ENCODE results near the gene PRR5L.

DNA sequence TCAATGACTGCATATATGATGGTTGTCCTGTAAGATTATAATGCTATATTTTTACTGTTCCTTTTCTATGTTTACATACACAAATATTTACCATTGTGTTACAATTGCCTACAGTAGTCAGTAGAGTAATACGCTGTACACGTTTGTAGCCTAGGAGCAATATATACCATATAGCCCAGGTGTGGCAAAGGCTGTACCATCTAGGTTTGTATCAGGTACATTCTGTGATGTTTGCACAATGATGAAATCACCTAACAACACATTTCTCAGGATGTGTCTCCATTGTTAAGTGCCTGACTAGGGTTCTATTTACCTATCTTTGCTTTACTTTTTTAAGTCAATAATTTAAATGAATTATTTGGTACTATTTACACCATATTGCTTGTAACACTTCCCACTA is 21.9 kb downstream of the PRR5L start:
- TF ChIP-seq, protein P1, sequence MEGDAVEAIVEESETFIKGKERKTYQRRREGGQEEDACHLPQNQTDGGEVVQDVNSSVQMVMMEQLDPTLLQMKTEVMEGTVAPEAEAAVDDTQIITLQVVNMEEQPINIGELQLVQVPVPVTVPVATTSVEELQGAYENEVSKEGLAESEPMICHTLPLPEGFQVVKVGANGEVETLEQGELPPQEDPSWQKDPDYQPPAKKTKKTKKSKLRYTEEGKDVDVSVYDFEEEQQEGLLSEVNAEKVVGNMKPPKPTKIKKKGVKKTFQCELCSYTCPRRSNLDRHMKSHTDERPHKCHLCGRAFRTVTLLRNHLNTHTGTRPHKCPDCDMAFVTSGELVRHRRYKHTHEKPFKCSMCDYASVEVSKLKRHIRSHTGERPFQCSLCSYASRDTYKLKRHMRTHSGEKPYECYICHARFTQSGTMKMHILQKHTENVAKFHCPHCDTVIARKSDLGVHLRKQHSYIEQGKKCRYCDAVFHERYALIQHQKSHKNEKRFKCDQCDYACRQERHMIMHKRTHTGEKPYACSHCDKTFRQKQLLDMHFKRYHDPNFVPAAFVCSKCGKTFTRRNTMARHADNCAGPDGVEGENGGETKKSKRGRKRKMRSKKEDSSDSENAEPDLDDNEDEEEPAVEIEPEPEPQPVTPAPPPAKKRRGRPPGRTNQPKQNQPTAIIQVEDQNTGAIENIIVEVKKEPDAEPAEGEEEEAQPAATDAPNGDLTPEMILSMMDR (IDR thresholded peaks at IDR 0.05), result no peak
- TF ChIP-seq EZH2phosphoT487 (IDR thresholded peaks at IDR 0.05), result no peak

All from neural progenitor cell (in vitro differentiated cells).